Endometrium (tissue), 2 donors: Measurements from ENCODE around the gene CSK.

Experiments used
- FAIRE-seq: peaks from 2 replicates; lab custom pipeline; 2012; peaks lifted over from hg19 to GRCh38; lab: Jason Lieb, UNC
- donor health status: control.
- donor health status: control.

The CSK gene

DNA sequence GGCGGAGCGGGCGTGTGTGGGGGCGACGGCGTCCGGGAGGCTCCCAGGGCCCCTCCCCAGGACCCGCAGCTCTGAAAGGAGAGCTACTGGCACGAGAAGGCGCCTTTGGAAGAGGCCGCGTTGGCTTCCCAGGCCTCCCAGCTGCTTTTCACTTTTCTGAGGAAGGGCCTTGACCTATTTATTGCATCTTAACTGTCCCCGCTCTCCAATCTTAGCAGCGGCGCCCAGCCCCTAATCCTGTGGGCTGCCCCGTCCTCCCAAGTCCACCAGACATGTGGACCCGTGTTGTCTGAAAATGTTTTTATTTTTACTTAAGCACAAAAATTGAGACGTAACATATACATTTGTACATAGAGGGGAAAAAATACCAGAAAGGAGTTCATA is 61.6 kb downstream of the CSK start:
- no peak for FAIRE-seq

DNA sequence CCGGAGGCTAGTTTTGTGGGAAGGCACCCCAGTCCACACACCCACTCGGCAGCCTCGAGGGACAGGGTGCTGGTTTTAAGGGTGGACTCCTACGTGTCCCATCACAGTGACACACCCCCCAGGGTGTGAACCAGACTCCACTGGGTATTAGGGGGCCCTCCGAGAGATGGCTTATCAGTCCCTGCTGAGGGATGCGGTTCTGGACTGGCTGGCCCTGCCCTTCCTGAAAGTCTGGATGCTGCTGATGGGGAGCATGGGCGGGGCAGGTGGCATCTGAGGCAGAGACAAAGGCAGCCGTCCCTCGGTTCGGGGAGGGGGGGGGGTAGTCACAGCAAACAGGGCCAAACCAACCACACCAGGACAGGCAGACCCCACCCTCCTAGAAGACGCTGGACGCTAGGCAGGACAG is 62.0 kb downstream of the CSK start:
- no peak for FAIRE-seq

GRCh38 chr15:74844319-74845207 is 62.7 kb downstream of the CSK start:
- FAIRE-seq = no peak

- no peak for FAIRE-seq
Observed at GRCh38 chr15:74845208-74845568, 63.3 kb downstream of the CSK start.

DNA sequence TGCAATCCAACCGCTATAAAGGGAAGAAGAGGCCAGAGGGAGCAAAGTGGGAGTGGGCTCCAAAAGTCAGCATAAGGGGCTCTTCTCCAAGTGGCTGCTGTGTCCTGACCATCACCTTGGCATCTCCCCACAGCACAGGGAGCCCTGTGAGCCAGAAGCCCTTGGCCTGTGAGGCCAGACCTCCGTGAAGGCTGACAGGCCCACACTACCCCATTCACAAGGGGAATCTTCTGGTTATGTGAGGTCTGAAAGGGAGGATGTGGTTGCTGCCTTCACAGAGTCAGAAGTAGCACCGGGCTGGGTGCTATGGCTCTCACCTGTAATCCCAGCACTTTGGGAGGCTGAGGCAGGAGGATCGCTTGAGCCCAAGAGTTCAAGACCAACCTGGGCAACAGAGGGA is 63.7 kb downstream of the CSK start:
- no peak for FAIRE-seq

DNA sequence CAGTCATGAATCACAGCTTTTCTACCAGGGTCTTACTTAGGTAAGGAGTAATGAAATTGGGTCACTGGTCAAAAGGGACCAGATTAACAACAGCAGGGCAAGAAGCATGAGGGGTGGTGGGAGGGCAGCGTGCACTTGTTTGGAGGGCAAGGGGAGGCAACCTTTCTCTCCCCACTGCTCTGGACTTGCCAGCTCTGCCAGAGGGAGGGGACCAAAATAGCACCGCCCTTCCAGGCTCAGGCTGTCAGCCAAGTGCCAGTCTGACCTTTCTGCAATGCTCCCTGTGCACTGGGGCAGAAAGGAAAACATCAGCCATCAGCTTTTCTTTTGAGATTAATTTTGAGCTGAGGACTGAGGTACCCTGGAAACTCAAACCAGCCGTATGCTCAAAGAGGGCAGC is 65.6 kb downstream of the CSK start:
- FAIRE-seq = no peak

GRCh38 chr15:74850393-74850792 is 68.5 kb downstream of the CSK start:
- no peak for FAIRE-seq

DNA sequence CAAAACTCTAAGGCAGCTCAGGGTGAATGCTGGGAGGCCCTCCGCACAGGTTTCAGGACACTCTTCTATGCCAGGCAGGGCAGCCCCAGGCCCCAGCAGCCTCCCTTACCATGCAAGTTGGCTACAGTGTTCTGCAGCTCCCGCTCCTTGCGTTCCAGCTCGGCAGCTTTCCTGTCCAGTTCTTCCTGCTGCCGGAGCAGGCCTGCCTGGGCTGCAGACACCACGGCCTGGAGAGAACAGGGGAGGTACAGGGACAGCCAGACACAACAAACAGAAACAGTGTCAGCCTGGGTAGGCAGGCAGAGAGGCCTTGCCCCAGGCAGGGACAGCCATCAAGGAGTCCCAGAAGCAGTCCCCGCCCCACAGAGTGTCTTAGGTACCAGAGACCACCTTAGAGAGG is 70.1 kb downstream of the CSK start:
- no peak for FAIRE-seq
